Anterior cingulate cortex (tissue), 58 donors: ENCODE measurements around the gene SDHAF2.
"Not testable (repeated sequence)": the region's sequence is repeated elsewhere in the genome, so short reads cannot be mapped to it uniquely, and the experiment has no call there.

Source experiments
- DNase-seq, 58 donors: peaks; one replicate each; lab custom pipeline; 2025; lab: John Stamatoyannopoulos, UW

The SDHAF2 gene

DNA sequence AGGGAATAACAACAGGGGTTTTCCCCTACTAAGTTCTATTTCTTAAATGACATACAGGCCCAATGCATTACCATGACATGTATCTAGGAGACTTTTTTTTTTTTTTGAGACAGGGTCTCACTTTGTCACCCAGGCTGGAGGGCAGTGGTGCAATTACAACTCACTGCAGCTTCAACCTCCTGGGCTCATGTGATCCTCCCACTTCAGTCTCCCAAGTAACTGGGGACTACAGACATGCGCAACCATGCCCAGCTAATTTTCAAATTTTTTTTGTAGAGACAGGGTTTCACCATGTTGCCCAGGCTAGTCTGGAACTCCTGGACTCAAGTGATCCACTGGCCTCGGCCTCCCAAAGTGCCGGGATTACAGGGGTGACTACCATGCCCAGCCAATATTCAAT lies 7.7 kb upstream of the SDHAF2 start:
- no peak for DNase-seq

DNA sequence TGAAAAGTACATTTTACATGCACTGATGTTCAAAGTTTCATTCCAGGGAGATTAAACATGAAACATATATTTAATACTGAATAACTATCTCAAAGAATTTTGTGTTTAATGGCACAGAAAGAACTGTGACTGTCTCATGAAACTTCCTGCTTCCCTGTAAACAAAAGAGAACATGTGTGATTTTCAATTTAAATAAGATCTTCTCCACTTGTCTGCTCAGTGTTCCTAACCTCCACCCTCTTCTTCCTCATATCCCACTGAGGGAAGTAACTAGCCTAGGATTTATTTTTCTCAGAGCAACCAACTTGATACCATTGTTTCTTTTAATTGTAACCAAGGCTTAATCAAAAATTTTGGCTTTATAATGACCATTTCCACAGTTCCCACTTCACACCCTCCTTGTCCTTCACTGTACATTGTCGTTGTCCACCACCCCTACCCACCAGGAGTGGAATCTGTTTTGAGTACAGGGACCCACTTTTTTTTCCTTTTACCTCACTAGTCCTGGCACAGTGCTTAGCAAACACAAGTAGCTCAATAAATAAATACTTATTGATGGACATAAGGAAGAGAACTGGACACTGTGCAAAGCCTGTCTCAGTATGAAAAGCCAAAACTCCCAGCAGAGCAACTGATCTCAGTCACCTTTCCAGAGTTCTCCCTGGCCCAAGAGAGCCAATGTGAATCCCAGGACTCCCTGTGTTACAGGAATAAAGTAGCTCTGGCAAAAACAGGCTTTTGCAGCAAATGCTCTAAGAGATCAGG lies 4.4 kb upstream of the SDHAF2 start:
- no peak for DNase-seq

DNA sequence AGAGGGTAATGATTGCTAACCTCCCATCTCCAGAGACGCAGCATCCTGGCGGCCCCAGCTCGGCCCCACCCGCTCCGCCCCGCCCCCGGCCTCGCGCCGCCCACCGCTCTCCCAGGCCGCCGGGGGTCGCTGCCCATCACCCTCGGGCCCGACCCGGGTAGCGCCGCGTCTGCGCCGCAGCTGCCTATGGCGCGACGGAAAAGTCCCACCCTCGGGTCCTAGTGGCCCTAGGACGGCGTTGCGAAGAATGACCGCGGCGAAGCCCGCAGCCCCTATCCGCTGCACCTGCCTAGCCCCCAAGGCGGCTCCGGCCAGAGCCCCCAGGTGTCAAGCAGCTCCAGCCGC lies 606 bp upstream of the SDHAF2 start:
- DNase-seq: peak in 28 of 58 donors; percentile 25 to 77 (median 60)

- not testable (repeated sequence) for DNase-seq
Measured at GRCh38 chr11:61430839-61431238, 915 bp downstream of the SDHAF2 start.

GRCh38 chr11:61437496-61437895 lies 7.6 kb downstream of the SDHAF2 start:
- no peak for DNase-seq

DNA sequence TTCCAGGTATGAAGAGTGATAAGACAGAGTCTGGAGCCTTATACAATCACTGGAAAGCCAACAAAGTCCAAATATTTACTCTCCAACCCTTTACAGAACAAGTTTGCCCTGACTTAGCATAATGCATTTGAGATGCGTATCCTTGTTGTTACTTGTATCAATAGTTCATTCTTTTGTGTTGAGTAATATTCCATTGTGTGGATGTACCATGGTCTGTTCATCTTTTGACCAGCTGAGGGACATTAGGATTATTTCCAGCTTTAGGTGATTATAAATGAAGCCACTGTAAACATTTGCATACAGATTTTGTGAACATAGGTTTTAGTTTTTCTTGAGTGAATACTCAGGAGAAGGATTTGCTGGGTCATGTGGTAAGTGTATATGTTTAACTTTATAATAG lies 9.7 kb downstream of the SDHAF2 start:
- DNase-seq: no peak

GRCh38 chr11:61442616-61443015 lies 12.7 kb downstream of the SDHAF2 start:
- DNase-seq: peak in 1 of 58 donors; percentile 2

DNA sequence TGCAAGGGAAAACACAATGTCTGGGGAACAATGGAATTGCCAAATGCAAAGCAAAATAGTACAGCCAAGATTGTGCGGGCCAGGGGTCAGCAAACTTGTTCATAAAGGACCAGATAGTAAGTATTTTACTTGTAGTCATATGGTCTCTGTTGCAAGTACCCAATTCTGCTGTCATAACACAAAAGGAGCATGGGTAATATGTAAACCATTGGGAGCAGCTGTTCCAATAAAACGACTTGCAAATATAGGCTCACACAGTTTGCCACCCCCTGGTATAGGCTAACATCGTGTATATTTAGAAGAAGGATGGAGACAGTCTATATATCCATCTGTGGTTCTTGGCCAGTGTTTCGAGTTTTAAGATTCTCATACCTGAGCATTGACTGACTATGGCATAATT lies 15.6 kb downstream of the SDHAF2 start:
- peak in 3 of 58 donors; percentile 13 to 56 (median 28) for DNase-seq

- DNase-seq: peak; percentile 14 to 94 (median 83)
Measured at GRCh38 chr11:61446211-61446651, 16.3 kb downstream of the SDHAF2 start.

GRCh38 chr11:61447601-61448551 lies 18.0 kb downstream of the SDHAF2 start:
- peak in 5 of 58 donors; percentile 6 to 58 (median 16) for DNase-seq

DNA sequence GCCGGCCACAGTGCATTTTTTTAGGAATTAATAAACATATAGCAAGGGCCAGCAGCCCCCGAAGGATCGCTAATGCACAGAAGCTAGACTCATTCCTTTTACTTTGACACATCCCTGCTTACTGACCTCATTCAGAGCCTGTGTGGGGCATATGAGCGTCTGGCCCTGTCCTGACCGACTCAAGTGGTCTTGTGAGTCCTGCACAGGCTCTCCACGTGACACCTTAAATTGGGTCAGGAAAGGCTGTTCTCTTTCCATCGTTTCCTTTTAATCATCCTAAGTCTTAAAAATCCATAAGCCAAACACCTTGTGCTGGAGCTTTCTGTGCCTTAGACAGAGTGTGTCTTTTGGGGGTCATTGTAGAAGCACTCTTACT lies 18.6 kb downstream of the SDHAF2 start:
- peak in 2 of 58 donors; percentile 7 to 27 for DNase-seq

DNA sequence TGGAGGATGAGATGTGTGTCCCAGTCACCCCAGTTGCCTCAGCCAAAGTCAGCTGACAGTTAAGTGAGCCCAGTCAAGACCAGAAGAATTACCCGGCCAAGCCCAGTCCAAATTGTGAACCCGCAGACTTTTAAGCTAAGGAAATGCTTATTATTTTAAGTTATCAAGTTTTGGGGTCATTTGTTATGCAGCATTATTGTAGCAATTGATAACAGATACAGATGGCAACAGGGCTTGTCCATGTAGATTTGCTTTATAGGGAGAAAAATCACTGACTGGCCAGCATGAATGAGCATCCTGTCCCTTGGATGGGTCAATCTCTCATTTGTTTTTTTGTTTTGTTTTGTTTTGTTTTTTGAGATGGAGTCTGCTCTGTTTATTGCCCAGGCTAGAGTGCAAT lies 22.9 kb downstream of the SDHAF2 start:
- no peak for DNase-seq

GRCh38 chr11:61453695-61454094 lies 23.8 kb downstream of the SDHAF2 start:
- no peak for DNase-seq

DNA sequence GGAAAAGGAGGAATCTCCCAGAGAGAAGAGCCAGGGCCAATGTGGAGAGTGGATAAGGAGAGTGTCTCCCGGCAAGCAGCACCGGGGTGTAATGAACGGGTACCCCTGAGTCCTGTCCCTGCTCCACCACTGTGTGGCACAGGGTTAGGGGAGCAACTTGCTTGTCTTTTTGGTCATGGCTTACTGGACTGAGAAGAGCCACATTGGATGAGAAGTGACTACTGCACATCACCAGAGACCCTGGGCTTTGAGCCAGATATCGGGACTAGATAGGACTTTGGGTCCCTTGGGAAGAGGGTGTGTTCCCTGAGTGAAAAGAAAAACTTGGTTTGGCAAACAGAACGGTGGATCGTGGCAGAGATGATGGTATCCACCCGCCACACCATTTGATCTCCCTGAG lies 24.6 kb downstream of the SDHAF2 start:
- no peak for DNase-seq

DNA sequence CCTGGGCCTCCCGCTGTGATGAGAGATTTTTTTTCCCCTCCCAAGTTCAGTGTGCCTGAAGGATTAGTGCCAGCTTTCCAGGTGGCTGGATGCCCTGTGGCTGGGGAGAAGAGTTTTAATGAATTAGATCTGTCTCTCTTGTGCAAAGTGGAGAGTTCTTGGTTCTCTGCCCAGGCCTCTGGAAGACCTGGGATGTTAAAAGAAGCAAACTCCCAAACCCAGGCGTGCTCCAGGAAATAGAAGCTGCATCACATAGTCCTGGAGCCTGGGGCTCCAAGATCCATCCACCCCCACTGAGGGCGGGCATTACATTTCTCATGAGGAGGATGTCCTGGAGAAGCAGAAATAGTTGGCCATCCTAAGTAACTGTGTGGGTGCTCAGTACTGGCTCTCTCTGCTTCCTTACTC lies 30.6 kb downstream of the SDHAF2 start:
- peak in 11 of 58 donors; percentile 11 to 44 (median 30) for DNase-seq

- no peak for DNase-seq
Measured at GRCh38 chr11:61460986-61461385, 31.1 kb downstream of the SDHAF2 start.

GRCh38 chr11:61467602-61468001 lies 37.7 kb downstream of the SDHAF2 start:
- DNase-seq: not testable (repeated sequence)

GRCh38 chr11:61468002-61468401 lies 38.1 kb downstream of the SDHAF2 start:
- no peak for DNase-seq

- no peak for DNase-seq
Measured at GRCh38 chr11:61472282-61472681, 42.4 kb downstream of the SDHAF2 start.

GRCh38 chr11:61472868-61473267 lies 42.9 kb downstream of the SDHAF2 start:
- peak in 21 of 58 donors; percentile 7 to 69 (median 39) for DNase-seq

GRCh38 chr11:61473370-61474012 lies 43.6 kb downstream of the SDHAF2 start:
- peak in 18 of 58 donors; percentile 8 to 76 (median 30) for DNase-seq
